AG09319 (cell line): ENCODE measurements around the gene DCTN2.
"Not testable (repeated sequence)": the region's sequence is repeated elsewhere in the genome, so short reads cannot be mapped to it uniquely, and the experiment has no call there.

ENCODE experiments used
- DNase-seq: peaks from one replicate; pipeline ENCODE4 v3.0.0-alpha.2; 2010; ENCODE audit warnings: low read depth; ENCODE audit errors: extremely low read depth
- TF ChIP-seq, protein P1 (sequence below): IDR thresholded peaks from 2 replicates; pipeline ENCODE4 v1.5.1; 2011; ENCODE audit warnings: low read depth, mild to moderate bottlenecking, inconsistent platforms, low read length, moderate library complexity

Gene DCTN2

GRCh38 chr12:57514720-57515407, 32.1 kb downstream of the DCTN2 start:
- DNase-seq, result no peak
- TF ChIP-seq, protein P1, sequence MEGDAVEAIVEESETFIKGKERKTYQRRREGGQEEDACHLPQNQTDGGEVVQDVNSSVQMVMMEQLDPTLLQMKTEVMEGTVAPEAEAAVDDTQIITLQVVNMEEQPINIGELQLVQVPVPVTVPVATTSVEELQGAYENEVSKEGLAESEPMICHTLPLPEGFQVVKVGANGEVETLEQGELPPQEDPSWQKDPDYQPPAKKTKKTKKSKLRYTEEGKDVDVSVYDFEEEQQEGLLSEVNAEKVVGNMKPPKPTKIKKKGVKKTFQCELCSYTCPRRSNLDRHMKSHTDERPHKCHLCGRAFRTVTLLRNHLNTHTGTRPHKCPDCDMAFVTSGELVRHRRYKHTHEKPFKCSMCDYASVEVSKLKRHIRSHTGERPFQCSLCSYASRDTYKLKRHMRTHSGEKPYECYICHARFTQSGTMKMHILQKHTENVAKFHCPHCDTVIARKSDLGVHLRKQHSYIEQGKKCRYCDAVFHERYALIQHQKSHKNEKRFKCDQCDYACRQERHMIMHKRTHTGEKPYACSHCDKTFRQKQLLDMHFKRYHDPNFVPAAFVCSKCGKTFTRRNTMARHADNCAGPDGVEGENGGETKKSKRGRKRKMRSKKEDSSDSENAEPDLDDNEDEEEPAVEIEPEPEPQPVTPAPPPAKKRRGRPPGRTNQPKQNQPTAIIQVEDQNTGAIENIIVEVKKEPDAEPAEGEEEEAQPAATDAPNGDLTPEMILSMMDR, result no peak

DNA sequence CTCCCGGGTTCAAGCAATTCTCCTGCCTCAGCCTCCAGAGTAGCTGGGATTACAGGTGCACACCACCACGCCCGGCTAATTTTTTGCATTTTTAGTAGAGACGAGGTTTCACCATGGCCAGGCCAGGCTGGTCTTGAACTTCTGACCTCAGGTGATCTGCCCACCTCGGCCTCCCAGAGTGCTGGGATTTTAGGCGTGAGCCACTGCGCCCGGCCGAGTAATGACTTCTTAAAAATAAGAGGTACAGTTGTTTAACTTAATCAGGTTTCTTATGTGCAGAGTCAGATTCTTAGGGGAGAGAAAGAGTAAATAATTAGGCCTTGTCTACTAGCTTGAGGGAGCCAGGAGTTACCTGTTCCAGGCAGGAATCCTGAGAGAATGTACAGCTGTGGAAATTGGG, 32.7 kb downstream of the DCTN2 start:
- not testable (repeated sequence) for DNase-seq

DNA sequence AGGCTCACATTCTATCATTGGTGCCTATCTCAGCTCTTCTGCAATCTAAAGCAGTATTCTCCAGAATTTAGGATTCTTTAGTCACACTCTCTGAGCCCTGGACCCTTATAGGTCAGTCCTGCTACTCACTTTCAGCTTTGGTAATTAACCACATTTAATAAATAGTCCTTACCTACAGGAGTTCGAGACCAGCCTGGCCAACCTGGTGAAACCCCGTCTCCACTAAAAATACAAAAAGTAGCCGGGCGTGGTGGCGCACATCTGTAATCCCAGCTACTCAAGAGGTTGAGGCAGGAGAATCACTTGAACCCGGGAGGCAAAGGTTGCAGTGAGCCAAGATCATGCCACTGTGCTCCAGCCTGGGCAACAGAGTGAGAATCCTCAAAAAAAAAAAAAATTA, 33.3 kb downstream of the DCTN2 start:
- DNase-seq, result not testable (repeated sequence)

- TF ChIP-seq, protein P1, result no peak
Observed at GRCh38 chr12:57513266-57513665, 33.7 kb downstream of the DCTN2 start.

DNA sequence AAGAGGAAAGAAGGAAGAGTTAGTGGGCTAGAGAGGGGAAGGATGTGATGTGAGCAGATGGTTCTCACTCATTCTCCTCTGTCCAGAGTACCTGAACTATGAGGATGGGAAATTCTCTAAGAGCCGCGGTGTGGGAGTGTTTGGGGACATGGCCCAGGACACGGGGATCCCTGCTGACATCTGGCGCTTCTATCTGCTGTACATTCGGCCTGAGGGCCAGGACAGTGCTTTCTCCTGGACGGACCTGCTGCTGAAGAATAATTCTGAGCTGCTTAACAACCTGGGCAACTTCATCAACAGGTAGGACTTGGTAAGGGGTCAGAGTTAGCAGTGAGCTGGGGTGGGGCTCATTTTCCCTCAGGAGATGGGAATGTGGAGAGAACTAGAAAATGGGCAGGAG, 34.3 kb downstream of the DCTN2 start:
- TF ChIP-seq, protein P1, result no peak
- DNase-seq, result no peak

More at GRCh38 chr12:57513266-57513665, 33.7 kb downstream of the DCTN2 start:
- DNase-seq, result no peak

DNA sequence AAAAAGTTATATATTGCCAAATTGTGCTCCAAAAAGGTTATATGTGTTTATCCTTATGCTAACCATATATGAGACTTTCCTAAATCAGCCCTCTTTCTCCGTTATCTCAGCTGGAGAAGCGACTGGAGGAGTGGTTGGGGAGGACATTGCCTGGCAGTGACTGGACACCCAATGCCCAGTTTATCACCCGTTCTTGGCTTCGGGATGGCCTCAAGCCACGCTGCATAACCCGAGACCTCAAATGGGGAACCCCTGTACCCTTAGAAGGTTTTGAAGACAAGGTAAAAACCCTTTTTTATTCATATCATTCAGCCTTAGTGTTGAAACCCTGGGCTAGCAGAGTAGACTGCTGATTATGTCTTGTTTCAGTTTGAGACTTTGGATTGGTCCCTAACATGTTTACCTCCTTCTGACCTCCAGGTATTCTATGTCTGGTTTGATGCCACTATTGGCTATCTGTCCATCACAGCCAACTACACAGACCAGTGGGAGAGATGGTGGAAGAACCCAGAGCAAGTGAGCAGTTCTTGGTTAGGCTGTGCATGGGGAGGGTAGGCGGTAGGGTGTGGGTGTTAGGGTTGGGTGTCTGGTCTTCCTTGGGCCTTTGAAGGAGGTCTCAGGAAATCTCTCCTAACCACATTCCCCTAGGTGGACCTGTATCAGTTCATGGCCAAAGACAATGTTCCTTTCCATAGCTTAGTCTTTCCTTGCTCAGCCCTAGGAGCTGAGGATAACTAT, 35.2 kb downstream of the DCTN2 start:
- TF ChIP-seq, protein P1, result no peak
- no peak for DNase-seq

DNA sequence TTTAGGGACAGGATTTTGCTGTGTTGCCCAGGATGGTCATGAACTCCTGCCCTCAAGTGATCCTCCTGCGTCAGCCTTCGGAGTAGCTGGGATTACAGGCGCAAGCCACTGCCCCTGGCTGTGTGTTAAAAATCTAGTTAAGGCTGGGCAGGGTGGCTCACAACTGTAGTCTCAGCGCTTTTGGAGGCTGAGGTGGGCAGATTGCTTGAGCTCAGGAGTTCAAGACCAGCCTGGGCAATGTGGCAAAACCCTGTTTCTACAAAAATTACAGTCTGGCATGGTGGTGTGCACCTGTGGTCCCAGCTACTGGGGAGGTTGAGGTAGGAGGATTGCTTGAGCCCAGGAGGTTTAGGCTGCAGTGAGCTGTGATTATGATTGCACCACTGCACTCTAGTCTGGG, 35.8 kb downstream of the DCTN2 start:
- TF ChIP-seq, protein P1, result no peak
- no peak for DNase-seq

- DNase-seq, result not testable (repeated sequence)
Observed at GRCh38 chr12:57507796-57508195, 39.2 kb downstream of the DCTN2 start.

- DNase-seq, result not testable (repeated sequence)
Observed at GRCh38 chr12:57506541-57506940, 40.5 kb downstream of the DCTN2 start.

GRCh38 chr12:57502311-57502969, 44.6 kb downstream of the DCTN2 start:
- not testable (repeated sequence) for DNase-seq
